ENCODE data around the gene GRIN2C.

GRCh38 chr17:74846621-74847020 is 13.1 kb downstream of the GRIN2C start:
- TF ChIP-seq MAZ (IDR thresholded peaks at IDR 0.05; ENCODE audit: borderline replicate concordance, low read depth, low read length) (no peak), MAFK (IDR thresholded peaks at IDR 0.05; ENCODE audit: low read depth, low read length) (no peak), CTCF (conservative IDR thresholded peaks at IDR 0.05; ENCODE audit: low read depth, low read length) (no peak), POLR2A (IDR thresholded peaks at IDR 0.05; ENCODE audit: low read depth, low read length) (no peak), RCOR1 (IDR thresholded peaks at IDR 0.05; ENCODE audit: insufficient replicate concordance, low read length) (no peak), RAD21 (IDR thresholded peaks at IDR 0.05; ENCODE audit: low read length) (no peak), USF2 (IDR thresholded peaks at IDR 0.05; ENCODE audit: low read depth, low read length) (no peak), RFX5 (IDR thresholded peaks at IDR 0.05; ENCODE audit: low read depth, low read length) (no peak), CEBPB (IDR thresholded peaks at IDR 0.05; ENCODE audit: low read depth, low read length) (no peak), NFE2L2 (IDR thresholded peaks at IDR 0.05; ENCODE audit: low read depth, low read length) (no peak), ELK1 (IDR thresholded peaks at IDR 0.05; ENCODE audit: borderline replicate concordance, low read depth, low read length) (no peak), CHD1 (IDR thresholded peaks at IDR 0.05; ENCODE audit: low read depth, low read length) (no peak), MXI1 (IDR thresholded peaks at IDR 0.05; ENCODE audit: borderline replicate concordance, low read depth, low read length) (no peak), FOS (IDR thresholded peaks at IDR 0.05; ENCODE audit: low read depth, low read length) (no peak)

Data from IMR-90 (cell line).